ENCODE results near the gene SAMD13.

Gene SAMD13

GRCh38 chr1:84390226-84390625 is 88.7 kb downstream of the SAMD13 start:
- in situ Hi-C loops (cut with MboI; ENCODE audit: low sequenced_read_pairs, unreplicated experiment), result no loop called here
- TF ChIP-seq CTCF (IDR thresholded peaks at IDR 0.05; ENCODE audit: borderline replicate concordance, control extremely low read depth, extremely low read depth, insufficient read depth, missing control alignments), result no peak
- DNase-seq (ENCODE audit: low spot score), result no peak

GRCh38 chr1:84398175-84399155 is 97.0 kb downstream of the SAMD13 start, which contains the start of gene DNASE2B:
TSS of gene DNASE2B (plus strand) at chr1:84398484. CDS start at chr1:84398565, 81 bp downstream.
- in situ Hi-C loops (cut with MboI; ENCODE audit: low sequenced_read_pairs, unreplicated experiment), result no loop called here
- TF ChIP-seq CTCF (IDR thresholded peaks at IDR 0.05; ENCODE audit: borderline replicate concordance, control extremely low read depth, extremely low read depth, insufficient read depth, missing control alignments), result no peak
- DNase-seq (ENCODE audit: low spot score), result no peak

All from GM13976 (cell line).